22Rv1 (cell line): ENCODE measurements around the gene USP53.

Experiments used
- CTCF ChIP-seq: fragments of 450-650 bp; IDR thresholded peaks from 2 replicates; pipeline ENCODE4 v1.5.1; 2017; ENCODE audit warnings: mild to moderate bottlenecking
- ZFX ChIP-seq: fragments of 450-650 bp; IDR thresholded peaks from 2 replicates; pipeline ENCODE4 v1.6.1; 2017; ENCODE audit warnings: antibody characterized with exemption, borderline replicate concordance

- TF ChIP-seq CTCF (no peak), ZFX (no peak)
Observed at GRCh38 chr4:119165767-119166166, 46.7 kb upstream of the USP53 start.
